Stimulated activated memory B cell treated with anti-CD40 and anti-IgM and Interleukin-4, amounts not matched to agents 10 μg/mL and 1 μg/mL and 100 μg/mL, for 72 hours (primary cell): ENCODE results near the gene CAMSAP1.
A peak's percentile ranks its signal among the peaks of the same experiment; 100 is the strongest.
"Not testable (repeated sequence)": the region's sequence is repeated elsewhere in the genome, so short reads cannot be mapped to it uniquely, and the experiment has no call there.

ENCODE experiments used
- ATAC-seq: fragments of 150-1000 bp; cut with Tn5 transposase; 2 replicates; pipeline ENCODE4 v1.10.0; 2021
- H3K27ac Mint-ChIP-seq: one replicate; pipeline ENCODE4 v1.8.0; 2022; ENCODE audit warnings: mild to moderate bottlenecking, mixed read lengths
- H3K27me3 Mint-ChIP-seq: one replicate; pipeline ENCODE4 v1.8.0; 2022; ENCODE audit warnings: mixed read lengths
- H3K36me3 Mint-ChIP-seq: one replicate; pipeline ENCODE4 v1.8.0; 2022; ENCODE audit warnings: mixed read lengths
- H3K4me1 Mint-ChIP-seq: one replicate; pipeline ENCODE4 v1.8.0; 2022; ENCODE audit warnings: mixed read lengths
- H3K4me3 Mint-ChIP-seq: one replicate; pipeline ENCODE4 v1.8.0; 2022; ENCODE audit warnings: mild to moderate bottlenecking, moderate library complexity, mixed read lengths
- H3K9me3 Mint-ChIP-seq: one replicate; pipeline ENCODE4 v1.8.0; 2022; ENCODE audit warnings: mixed read lengths

Gene CAMSAP1, protein sequence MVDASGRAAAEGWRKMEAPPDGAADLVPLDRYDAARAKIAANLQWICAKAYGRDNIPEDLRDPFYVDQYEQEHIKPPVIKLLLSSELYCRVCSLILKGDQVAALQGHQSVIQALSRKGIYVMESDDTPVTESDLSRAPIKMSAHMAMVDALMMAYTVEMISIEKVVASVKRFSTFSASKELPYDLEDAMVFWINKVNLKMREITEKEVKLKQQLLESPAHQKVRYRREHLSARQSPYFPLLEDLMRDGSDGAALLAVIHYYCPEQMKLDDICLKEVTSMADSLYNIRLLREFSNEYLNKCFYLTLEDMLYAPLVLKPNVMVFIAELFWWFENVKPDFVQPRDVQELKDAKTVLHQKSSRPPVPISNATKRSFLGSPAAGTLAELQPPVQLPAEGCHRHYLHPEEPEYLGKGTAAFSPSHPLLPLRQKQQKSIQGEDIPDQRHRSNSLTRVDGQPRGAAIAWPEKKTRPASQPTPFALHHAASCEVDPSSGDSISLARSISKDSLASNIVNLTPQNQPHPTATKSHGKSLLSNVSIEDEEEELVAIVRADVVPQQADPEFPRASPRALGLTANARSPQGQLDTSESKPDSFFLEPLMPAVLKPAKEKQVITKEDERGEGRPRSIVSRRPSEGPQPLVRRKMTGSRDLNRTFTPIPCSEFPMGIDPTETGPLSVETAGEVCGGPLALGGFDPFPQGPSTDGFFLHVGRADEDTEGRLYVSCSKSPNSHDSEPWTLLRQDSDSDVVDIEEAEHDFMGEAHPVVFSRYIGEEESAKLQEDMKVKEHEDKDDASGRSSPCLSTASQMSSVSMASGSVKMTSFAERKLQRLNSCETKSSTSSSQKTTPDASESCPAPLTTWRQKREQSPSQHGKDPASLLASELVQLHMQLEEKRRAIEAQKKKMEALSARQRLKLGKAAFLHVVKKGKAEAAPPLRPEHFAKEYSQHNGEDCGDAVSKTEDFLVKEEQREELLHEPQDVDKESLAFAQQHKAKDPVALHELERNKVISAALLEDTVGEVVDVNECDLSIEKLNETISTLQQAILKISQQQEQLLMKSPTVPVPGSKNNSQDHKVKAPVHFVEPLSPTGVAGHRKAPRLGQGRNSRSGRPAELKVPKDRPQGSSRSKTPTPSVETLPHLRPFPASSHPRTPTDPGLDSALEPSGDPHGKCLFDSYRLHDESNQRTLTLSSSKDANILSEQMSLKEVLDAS (N-terminal part only)

DNA sequence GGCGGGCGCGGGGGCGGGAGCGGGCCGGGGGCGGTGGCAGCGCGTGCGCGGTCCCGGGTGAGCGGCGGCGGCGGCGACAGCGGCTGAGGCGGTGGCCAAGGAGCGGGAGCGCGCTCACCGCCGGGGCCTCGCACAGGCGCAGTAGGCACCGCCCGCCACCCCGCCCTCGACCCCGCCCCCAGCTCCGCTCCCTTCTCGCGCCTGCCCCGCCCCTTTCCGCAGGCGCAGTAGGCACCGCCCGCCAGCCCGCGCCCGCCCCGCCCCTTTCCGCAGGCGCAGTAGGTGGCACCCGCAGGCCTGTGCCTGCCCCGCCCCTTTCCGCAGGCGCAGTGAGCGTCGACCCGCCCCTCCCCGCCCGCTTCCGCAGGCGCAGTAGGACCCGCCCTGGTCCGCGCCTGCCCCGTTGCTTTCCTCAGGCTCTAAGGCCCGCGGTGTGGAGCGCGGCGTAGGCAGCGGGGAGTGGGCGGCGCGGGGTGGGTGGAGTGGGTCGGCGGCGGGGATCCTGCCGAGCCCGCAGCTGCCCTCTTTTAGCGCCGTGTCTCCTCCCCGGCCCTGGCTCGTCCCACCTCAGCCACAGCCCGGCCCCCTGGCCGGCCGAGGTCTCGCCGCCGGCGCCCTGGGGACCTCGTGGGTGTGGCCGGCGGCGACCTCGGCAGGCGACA, at the start of gene CAMSAP1:
TSS of gene CAMSAP1 (minus strand) at position 116 of the 662 bp plus-strand sequence. CDS start 387 bp downstream, outside the sequence.
- peaks cover 6% of the 10 kb centered on the region for H3K9me3 Mint-ChIP-seq
- H3K27ac Mint-ChIP-seq, result peak within 1 kb of the TSS; percentile 61
- peak within 1 kb of the TSS; percentile 70 for H3K4me3 Mint-ChIP-seq
- peaks cover 46% of the 10 kb centered on the region for H3K36me3 Mint-ChIP-seq
- H3K27me3 Mint-ChIP-seq, result no peaks in the 10 kb centered on the region
- peak; percentile 91 for ATAC-seq
- H3K4me1 Mint-ChIP-seq, result peaks cover 66% of the 10 kb centered on the region

DNA sequence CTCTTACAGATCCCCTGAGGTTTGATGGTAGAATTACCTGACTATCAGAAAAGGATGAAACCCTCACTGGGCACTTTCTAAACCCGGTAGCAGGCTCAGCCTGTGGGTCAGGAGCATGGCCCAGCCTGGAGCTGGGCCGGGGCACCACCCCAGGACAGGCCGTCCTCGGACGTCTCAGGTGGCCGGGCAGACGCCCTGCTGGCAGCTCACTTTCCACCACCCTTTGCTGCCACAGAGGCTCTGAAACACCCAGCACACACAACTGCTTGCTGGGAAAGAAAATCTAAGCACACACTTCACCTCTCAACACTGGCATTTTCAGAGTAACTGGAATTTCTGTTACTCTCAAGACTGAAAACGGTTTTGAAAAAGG, 49.4 kb upstream of the CAMSAP1 start:
- H3K4me1 Mint-ChIP-seq, result peaks cover 41% of the 10 kb centered on the region
- H3K9me3 Mint-ChIP-seq, result no peaks in the 10 kb centered on the region
- H3K4me3 Mint-ChIP-seq, result no peak overlapping the region
- no peaks in the 10 kb centered on the region for H3K27me3 Mint-ChIP-seq
- ATAC-seq, result no peak
- H3K27ac Mint-ChIP-seq, result no peak overlapping the region
- H3K36me3 Mint-ChIP-seq, result peaks cover 17% of the 10 kb centered on the region

DNA sequence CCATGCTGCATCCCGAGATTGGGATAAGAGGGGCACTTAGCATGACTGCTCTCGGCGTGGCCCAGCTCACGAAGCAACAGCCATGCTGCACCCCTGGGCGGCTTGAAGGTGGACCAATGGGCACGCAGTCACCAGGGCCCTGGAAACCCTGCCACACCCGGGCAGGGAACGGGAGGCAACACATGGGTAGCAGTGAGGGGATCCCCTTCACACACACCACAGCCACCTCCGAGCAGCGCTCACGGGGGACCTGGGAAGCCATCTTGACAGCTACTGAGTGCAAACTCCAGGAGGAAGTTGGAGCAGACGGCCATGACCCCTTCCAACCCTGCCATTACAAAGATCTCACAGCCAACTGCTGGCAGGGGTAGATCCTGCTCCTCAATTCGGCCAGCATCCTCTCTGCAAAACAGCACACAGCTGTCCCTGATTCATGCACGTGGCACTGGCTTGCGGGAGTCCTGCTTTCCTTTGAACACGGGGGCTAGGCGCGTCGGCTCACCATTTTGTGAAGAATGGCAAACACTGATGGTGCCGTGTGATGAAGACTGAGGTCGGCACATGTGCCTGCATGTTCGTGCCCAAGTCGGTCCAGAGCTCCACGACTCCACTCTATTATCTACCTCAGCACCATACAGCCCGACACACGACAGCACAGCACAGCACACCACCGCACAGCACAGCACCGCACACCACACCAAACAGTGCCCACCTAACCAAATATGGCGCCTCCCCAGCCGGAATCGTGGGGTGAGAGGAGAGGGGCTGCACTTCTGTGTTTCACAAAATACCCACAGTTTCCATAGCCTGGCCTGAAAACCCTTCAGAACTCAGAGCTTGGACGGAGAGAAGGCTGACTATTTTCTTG, 48.8 kb upstream of the CAMSAP1 start:
- Mint-ChIP-seq H3K4me3 (no peak overlapping the region), H3K27me3 (no peaks in the 10 kb centered on the region), H3K36me3 (peaks cover 17% of the 10 kb centered on the region), H3K9me3 (no peaks in the 10 kb centered on the region), H3K27ac (no peak overlapping the region), H3K4me1 (peaks cover 35% of the 10 kb centered on the region)
- ATAC-seq, result no peak

DNA sequence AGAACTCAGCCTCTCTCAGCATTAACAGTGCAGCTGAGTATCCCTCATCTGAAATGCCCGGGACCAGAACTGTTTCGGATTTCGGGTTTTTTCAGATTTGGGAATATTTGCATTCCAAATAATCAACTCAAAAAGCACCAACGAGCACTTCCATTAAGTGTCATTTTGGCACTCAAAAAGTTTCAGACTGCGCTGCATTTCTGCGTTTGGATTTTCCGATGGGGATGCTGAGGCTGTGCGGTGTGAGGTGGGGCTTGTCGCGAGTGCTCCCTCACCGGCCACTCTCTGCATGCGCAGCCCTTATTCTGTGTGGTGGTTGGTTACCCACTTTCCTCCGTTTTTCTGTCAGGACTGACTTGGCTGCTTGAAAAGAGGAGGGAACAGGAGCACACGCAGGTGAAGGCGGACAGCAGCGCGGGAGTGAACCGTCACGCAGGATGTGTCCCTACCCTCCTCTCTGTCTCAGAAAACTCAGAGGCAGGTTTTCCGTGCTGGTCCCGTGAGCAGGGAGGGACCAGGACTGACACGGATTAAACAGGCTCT, 45.4 kb upstream of the CAMSAP1 start:
- H3K27ac Mint-ChIP-seq, result no peak overlapping the region
- H3K36me3 Mint-ChIP-seq, result peaks cover 41% of the 10 kb centered on the region
- no peak overlapping the region for H3K4me3 Mint-ChIP-seq
- no peaks in the 10 kb centered on the region for H3K27me3 Mint-ChIP-seq
- H3K9me3 Mint-ChIP-seq, result no peaks in the 10 kb centered on the region
- peaks cover 9% of the 10 kb centered on the region for H3K4me1 Mint-ChIP-seq
- ATAC-seq, result no peak

DNA sequence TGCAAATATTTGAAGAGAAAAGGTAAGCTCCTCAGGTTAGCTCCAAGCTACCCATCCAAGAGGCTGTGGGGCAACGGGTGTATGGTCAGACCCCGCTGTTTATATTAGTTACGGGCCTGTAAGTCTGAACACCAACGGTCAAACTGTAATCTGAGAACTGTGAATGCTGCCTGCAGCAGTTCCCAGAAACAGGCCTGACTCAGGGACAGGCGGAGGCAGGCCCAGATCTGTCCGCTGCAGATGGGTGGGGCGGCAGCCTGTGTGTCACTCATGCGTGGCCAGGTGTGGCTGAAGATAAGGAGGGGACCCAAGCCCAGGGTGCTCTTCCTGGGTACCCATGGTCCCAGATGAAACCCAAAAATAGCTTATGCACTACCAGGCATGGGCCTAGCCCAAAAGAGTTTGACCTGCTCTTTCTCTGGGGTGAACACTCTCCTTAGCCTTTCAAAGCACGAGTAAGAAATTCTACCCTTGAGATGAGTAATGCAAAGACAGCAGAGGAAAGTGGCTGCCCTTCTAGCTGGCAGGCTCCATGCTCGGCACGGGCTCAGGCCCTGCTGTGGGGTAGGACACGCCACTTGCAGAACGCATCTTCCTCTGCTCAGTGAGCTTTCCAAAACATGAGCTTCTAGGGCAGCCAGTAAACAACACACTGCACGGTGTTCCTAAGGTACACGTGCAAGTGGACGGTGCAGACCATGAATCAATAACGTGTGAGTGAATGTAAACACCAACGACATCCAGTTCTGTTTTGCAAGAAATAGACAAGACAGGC, 44.7 kb upstream of the CAMSAP1 start:
- Mint-ChIP-seq H3K27ac (no peak overlapping the region), H3K27me3 (no peaks in the 10 kb centered on the region), H3K4me3 (no peak overlapping the region), H3K9me3 (no peaks in the 10 kb centered on the region), H3K4me1 (peaks cover 9% of the 10 kb centered on the region), H3K36me3 (peaks cover 46% of the 10 kb centered on the region)
- no peak for ATAC-seq

DNA sequence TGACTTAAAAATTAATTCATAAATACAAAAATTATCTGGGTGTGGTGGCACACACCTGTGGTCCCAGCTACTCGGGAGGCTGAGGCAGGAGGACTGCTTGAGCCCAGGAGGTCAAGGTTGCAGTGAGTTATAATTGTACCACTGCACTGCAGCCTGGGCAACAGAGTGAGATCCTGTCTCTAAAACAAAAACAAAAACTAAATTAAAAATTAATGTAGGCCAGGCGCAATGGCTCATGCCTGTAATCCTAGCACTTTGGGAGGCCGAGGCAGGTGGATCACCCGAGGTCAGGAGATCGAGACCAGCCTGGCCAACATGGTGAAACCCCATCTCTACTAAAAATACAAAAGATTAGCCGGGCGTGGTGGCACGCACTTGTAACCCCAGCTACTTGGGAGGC, 44.0 kb upstream of the CAMSAP1 start:
- H3K27me3 Mint-ChIP-seq, H3K9me3 Mint-ChIP-seq, ATAC-seq, H3K4me3 Mint-ChIP-seq, H3K27ac Mint-ChIP-seq, H3K4me1 Mint-ChIP-seq: not testable (repeated sequence)
- peaks cover 52% of the 10 kb centered on the region for H3K36me3 Mint-ChIP-seq

DNA sequence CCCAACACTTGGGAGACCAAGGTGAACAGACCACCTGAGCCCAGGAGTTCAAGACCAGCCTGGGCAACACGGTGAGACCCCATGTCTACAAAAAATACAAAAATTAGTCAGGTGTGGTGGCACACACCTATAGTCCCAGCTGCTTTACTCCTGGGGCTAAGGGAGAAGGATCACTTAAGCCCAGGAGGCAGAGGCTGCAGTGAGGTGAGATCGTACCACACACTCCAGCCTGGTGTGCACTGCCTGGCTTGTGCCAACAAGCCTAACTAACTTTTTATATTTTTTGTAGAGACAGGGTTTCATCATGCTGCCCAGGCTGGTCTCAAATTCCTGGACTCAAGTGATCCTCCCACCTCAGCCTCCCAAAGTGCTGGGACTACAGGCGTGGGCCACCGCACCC, 43.5 kb upstream of the CAMSAP1 start:
- H3K27me3 Mint-ChIP-seq, H3K4me1 Mint-ChIP-seq, ATAC-seq, H3K4me3 Mint-ChIP-seq, H3K9me3 Mint-ChIP-seq, H3K27ac Mint-ChIP-seq: not testable (repeated sequence)
- peaks cover 57% of the 10 kb centered on the region for H3K36me3 Mint-ChIP-seq

DNA sequence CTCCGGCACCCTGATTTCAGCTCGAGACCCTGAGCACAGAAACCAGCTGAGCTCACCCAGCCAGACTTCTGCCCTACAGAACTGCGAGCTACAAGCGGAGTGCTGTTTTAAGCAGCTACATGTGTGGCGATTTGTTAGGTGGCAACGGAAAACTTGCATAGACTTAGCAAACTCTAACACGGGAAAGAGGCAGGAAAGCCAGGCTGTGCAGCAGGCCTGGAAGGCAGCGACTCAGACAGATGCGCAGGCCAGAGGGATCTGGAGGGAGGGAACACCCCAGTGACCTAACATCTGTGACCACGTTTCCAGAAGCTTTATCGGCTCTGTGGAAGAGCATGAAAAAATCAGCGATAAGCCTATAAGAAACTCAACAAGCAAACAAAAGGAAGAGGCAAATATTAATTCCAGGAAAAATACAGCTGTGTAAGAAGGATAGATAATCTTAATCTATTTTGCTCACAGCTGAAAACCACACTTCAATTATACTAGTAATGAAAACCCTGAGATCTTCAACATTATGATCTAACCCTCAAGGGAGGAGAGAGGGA, 42.9 kb upstream of the CAMSAP1 start:
- Mint-ChIP-seq H3K27ac (no peak overlapping the region), H3K36me3 (peaks cover 63% of the 10 kb centered on the region), H3K4me1 (no peaks in the 10 kb centered on the region), H3K9me3 (no peaks in the 10 kb centered on the region), H3K4me3 (no peak overlapping the region), H3K27me3 (no peaks in the 10 kb centered on the region)
- ATAC-seq, result no peak

DNA sequence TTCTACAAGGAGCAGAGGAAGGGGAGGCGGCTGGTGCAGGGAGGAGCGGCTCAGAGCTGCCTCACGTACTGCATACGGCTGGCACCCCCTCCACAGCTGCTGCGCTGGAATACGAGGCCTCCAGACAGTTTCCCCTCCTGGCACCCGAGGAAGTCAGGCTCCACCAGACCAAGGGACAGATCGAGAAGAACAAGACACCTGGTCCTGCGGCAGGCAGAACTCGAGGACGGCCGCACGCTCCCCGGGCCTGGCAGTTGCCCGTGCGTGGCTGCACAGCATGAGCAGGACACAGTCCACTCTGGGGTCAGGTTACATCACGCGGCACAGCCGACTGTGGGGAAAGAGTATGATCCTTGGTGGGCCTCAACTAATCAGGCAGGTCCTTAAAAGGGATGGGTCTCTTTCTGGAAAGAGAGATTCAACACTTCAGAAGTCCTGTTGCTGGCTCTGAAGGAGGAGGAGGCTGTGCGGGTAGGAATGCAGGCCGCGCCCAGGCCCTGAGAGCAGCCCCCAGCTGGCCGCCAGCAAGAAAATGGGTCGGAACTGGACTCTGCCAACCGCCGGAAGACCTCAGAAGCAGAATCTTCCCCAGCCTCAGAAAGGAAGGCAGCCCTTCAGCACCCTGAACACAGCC, 42.3 kb upstream of the CAMSAP1 start:
- Mint-ChIP-seq H3K27ac (no peak overlapping the region), H3K4me3 (no peak overlapping the region), H3K9me3 (no peaks in the 10 kb centered on the region), H3K36me3 (peaks cover 62% of the 10 kb centered on the region), H3K27me3 (no peaks in the 10 kb centered on the region), H3K4me1 (no peaks in the 10 kb centered on the region)
- ATAC-seq, result no peak

DNA sequence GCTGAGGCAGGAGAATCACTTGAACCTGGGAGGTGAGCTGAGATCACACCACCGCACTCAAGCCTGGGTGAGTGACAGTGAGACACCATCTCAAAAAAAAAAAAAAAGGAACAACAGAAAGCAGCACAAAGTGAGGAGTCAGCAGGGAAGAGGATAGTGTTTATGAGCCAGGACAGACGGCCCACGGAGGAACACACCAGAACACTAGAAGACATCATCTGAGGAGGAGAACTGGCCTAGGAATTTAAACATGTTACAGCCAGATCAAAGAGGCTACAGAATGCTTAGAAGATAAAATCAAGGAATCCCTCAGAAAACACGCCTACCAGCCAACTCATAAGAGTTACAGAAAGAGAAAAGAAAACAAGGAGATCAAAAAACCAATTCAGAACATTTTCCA, 41.6 kb upstream of the CAMSAP1 start:
- H3K27ac Mint-ChIP-seq, result no peak overlapping the region
- H3K36me3 Mint-ChIP-seq, result peaks cover 63% of the 10 kb centered on the region
- no peaks in the 10 kb centered on the region for H3K27me3 Mint-ChIP-seq
- H3K9me3 Mint-ChIP-seq, result no peaks in the 10 kb centered on the region
- H3K4me1 Mint-ChIP-seq, result peaks cover 5% of the 10 kb centered on the region
- ATAC-seq, result no peak
- H3K4me3 Mint-ChIP-seq, result no peak overlapping the region

DNA sequence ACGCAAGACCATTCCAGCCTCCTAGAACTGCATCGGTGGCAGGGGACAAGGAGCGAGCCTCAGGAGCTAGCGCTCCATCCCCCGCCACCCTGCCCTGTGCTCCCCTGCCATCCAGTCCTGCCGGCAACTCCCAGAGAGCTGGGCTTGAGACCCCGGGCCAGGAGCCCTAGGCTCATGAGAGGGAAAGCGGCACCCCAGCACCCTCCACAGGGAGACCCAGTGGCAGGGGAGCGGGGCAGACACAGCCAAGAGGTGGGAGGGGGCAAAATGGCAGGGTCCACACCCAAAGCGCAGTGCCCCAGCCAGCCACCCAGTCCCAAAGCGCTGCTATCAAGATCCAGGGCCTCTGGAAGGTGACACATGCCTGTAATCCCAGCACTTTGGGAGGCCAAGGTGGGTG, 41.1 kb upstream of the CAMSAP1 start:
- Mint-ChIP-seq H3K4me3 (no peak overlapping the region), H3K27ac (no peak overlapping the region), H3K36me3 (peaks cover 68% of the 10 kb centered on the region), H3K4me1 (peaks cover 6% of the 10 kb centered on the region), H3K27me3 (no peaks in the 10 kb centered on the region), H3K9me3 (no peaks in the 10 kb centered on the region)
- ATAC-seq, result no peak

DNA sequence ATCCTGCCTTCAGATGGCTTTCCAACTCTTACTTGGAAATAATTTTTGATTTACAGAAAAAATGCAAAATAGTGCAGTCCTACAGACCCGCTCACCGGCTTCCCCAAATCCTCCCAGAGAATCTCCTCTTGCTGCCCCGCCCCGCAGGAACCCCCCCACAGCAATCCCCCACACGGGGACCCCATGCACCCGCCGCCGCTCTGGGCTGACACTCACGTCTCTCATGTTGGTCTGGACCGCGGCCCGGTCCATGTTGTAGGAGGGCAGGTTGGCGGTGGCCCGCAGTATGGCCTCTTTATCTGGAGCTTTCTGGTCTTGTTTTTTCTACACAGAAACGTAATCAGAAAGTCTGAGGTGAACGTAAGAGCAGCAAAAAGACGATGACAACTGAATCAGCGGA, 40.2 kb upstream of the CAMSAP1 start:
- no peak overlapping the region for H3K27ac Mint-ChIP-seq
- ATAC-seq, result no peak
- H3K36me3 Mint-ChIP-seq, result peaks cover 71% of the 10 kb centered on the region

DNA sequence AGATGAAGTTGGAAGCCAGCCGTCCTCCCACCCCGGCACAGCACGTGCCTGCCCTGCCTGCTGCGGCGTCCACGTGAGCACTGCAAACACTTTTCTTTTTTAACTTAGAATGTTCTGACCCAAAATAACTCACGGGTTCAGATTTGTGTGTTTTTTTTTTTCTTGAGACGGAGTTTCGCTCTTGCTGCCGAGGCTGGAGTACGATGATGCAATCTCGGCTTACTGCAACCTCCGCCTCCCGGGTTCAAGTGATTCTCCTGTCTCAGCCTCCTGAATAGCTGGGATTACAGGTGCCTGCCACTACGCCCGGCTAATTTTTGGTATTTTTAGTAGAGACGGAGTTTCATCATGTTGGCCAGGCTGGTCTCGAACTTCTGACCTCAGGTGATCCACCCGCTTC, 39.8 kb upstream of the CAMSAP1 start:
- ATAC-seq, H3K27ac Mint-ChIP-seq, H3K9me3 Mint-ChIP-seq, H3K27me3 Mint-ChIP-seq, H3K4me3 Mint-ChIP-seq, H3K4me1 Mint-ChIP-seq: not testable (repeated sequence)
- peaks cover 73% of the 10 kb centered on the region for H3K36me3 Mint-ChIP-seq

More for the DNA sequence above, 40.2 kb upstream of the CAMSAP1 start:
- peaks cover 6% of the 10 kb centered on the region for H3K4me1 Mint-ChIP-seq
- H3K4me3 Mint-ChIP-seq, result no peak overlapping the region
- no peaks in the 10 kb centered on the region for H3K9me3 Mint-ChIP-seq
- H3K27me3 Mint-ChIP-seq, result no peaks in the 10 kb centered on the region
